D721Med (cell line): ENCODE results near the gene PTPN5.

Experiments
- DNase-seq: peaks from one replicate; pipeline ENCODE4 v3.0.0; 2011; ENCODE audit warnings: low spot score; ENCODE audit not compliant: insufficient read length
- FAIRE-seq: peaks from 2 replicates; lab custom pipeline; 2011; peaks lifted over from hg19 to GRCh38; lab: Jason Lieb, UNC
- CTCF ChIP-seq: IDR thresholded peaks from 2 replicates; pipeline ENCODE4 v1.5.1; 2012; ENCODE audit warnings: mild to moderate bottlenecking, control low read depth; ENCODE audit not compliant: insufficient read depth; ENCODE audit errors: missing control alignments

Gene PTPN5

GRCh38 chr11:18704045-18704645, 87.5 kb downstream of the PTPN5 start:
- no peak for FAIRE-seq
- no peak for TF ChIP-seq CTCF
- DNase-seq: no peak

GRCh38 chr11:18703001-18703763, 88.4 kb downstream of the PTPN5 start:
- DNase-seq: peak; percentile 74
- no peak for TF ChIP-seq CTCF
- no peak for FAIRE-seq

GRCh38 chr11:18701614-18702216, 89.9 kb downstream of the PTPN5 start:
- FAIRE-seq (no peak), DNase-seq (no peak)
- TF ChIP-seq CTCF: no peak

- DNase-seq (no peak), FAIRE-seq (no peak)
- no peak for TF ChIP-seq CTCF
These were observed 90.7 kb downstream of the PTPN5 start for GRCh38 chr11:18700872-18701271.

GRCh38 chr11:18700375-18700774, 91.2 kb downstream of the PTPN5 start:
- no peak for TF ChIP-seq CTCF
- FAIRE-seq (no peak), DNase-seq (no peak)

GRCh38 chr11:18699848-18700261, 91.7 kb downstream of the PTPN5 start:
- no peak for TF ChIP-seq CTCF
- DNase-seq (no peak), FAIRE-seq (no peak)

GRCh38 chr11:18699269-18699596, 92.4 kb downstream of the PTPN5 start:
- TF ChIP-seq CTCF: no peak
- no peak for FAIRE-seq
- no peak for DNase-seq
